ENCODE results near the gene RHOT2. TPM values are rescaled to one million over a fixed set of nuclear protein-coding genes. Genes with fewer than 3 reads are reported as not detected.

Gene RHOT2
- polyA plus RNA-seq, 1 donor (not counting 4 experiments of a cell fraction or from before 2014, with no cell fraction given): 58.7 TPM

DNA sequence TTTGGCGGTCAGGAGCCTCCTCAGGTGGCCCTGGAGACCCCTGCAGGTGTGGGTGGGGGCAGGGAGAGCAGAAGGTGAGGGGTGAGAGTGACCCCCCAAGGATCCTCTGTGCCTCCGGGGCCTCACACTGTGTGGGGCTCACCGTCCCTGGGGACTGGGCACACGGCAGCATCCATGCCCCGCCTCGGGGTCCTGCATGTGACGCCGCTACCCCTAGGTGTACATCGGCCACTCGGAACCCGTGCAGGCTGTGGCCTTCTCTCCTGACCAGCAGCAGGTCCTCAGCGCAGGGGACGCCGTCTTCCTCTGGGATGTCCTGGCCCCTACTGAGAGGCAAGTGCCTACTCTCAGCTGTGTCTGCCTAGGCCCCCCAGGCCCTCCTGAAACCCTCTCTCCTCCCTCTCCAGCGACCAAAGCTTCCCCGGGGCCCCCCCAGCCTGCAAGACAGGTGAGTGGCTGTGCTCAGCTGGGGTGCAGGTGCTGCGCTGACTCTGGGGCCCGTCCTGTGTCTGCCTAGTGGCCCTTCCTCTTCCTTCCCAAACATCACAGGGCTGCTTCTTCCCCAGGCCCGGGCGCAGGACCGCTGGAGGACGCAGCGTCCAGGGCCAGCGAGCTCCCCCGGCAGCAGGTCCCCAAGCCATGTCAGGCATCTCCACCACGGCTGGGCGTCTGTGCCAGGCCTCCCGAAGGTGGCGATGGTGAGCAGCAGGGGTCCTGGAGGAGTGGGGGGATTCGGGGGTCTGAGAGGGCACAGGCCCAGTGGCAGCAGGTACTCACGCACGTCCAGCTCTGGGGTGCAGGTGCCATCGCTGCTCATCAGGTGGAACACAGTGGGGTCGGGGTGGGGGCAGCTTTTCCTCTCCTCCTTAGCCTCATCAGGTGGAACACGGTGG, 9.0 kb upstream of the RHOT2 start:
- no peak for TF ChIP-seq EZH2 (IDR thresholded peaks at IDR 0.05; ENCODE audit: low read length)
- TF ChIP-seq, protein P1, sequence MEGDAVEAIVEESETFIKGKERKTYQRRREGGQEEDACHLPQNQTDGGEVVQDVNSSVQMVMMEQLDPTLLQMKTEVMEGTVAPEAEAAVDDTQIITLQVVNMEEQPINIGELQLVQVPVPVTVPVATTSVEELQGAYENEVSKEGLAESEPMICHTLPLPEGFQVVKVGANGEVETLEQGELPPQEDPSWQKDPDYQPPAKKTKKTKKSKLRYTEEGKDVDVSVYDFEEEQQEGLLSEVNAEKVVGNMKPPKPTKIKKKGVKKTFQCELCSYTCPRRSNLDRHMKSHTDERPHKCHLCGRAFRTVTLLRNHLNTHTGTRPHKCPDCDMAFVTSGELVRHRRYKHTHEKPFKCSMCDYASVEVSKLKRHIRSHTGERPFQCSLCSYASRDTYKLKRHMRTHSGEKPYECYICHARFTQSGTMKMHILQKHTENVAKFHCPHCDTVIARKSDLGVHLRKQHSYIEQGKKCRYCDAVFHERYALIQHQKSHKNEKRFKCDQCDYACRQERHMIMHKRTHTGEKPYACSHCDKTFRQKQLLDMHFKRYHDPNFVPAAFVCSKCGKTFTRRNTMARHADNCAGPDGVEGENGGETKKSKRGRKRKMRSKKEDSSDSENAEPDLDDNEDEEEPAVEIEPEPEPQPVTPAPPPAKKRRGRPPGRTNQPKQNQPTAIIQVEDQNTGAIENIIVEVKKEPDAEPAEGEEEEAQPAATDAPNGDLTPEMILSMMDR (optimal IDR thresholded peaks at IDR 0.05 in 1 of 3, IDR thresholded peaks at IDR 0.05 in 1 of 3, conservative IDR thresholded peaks at IDR 0.05 in 1 of 3; ENCODE audit: extremely low read depth in 1 of 3, insufficient read depth in 2 of 3, low read length in 3 of 3): peak in 2 of 3 experiments; percentile 6 to 26
- FAIRE-seq (no peak), DNase-seq (ENCODE audit: low read depth, low spot score) (no peak)
- Histone ChIP-seq H3K4me3 (ENCODE audit: control insufficient read depth in 2 of 3, extremely low read depth in 1 of 3, insufficient read depth in 2 of 3, low read depth in 1 of 3, low read length in 3 of 3) (no peak overlapping the region), H3K79me2 (ENCODE audit: control insufficient read depth, insufficient read depth, low read length) (no peaks in the 10 kb centered on the region), H4K20me1 (ENCODE audit: control insufficient read depth, extremely low read depth, insufficient read depth, low read length) (no peaks in the 10 kb centered on the region), H3K36me3 (ENCODE audit: control insufficient read depth in 2 of 2, extremely low read depth in 1 of 2, insufficient read depth in 2 of 2, low read length in 2 of 2) (no peaks in the 10 kb centered on the region), H3K9me3 (ENCODE audit: control insufficient read depth, low read depth, low read length) (no peaks in the 10 kb centered on the region), H3K4me2 (ENCODE audit: control insufficient read depth, extremely low read depth, insufficient read depth, low read depth, low read length) (no peak overlapping the region), H2AFZ (ENCODE audit: control insufficient read depth, low read length) (no peak overlapping the region), H3K4me1 (ENCODE audit: control insufficient read depth, extremely low read depth, insufficient read depth, low read length) (no peaks in the 10 kb centered on the region), H3K27ac (ENCODE audit: control insufficient read depth, insufficient read depth, low read length) (no peak overlapping the region), H3K27me3 (ENCODE audit: control insufficient read depth, extremely low read depth, insufficient read depth, low read length) (no peaks in the 10 kb centered on the region), H3K9ac (ENCODE audit: control insufficient read depth, extremely low read depth, insufficient read depth, low read length) (no peak overlapping the region), H3K9me1 (ENCODE audit: control insufficient read depth, extremely low read depth, insufficient read depth, low read length) (no peaks in the 10 kb centered on the region)
- dilution Hi-C loops (cut with MboI; ENCODE audit: extremely low pct_ligation_motif_present, low sequenced_read_pairs): no loop called here

GRCh38 chr16:659618-660017, 8.3 kb upstream of the RHOT2 start:
- dilution Hi-C loops (cut with MboI; ENCODE audit: extremely low pct_ligation_motif_present, low sequenced_read_pairs): no loop called here
- FAIRE-seq: no peak

More at GRCh38 chr16:659618-660017, 8.3 kb upstream of the RHOT2 start:
- Histone ChIP-seq H3K9ac (ENCODE audit: control insufficient read depth, extremely low read depth, insufficient read depth, low read length) (no peak overlapping the region), H3K27me3 (ENCODE audit: control insufficient read depth, extremely low read depth, insufficient read depth, low read length) (no peaks in the 10 kb centered on the region), H3K36me3 (ENCODE audit: control insufficient read depth in 2 of 2, extremely low read depth in 1 of 2, insufficient read depth in 2 of 2, low read length in 2 of 2) (no peaks in the 10 kb centered on the region), H3K4me3 (ENCODE audit: control insufficient read depth in 2 of 3, extremely low read depth in 1 of 3, insufficient read depth in 2 of 3, low read depth in 1 of 3, low read length in 3 of 3) (no peak overlapping the region), H3K9me1 (ENCODE audit: control insufficient read depth, extremely low read depth, insufficient read depth, low read length) (no peaks in the 10 kb centered on the region), H4K20me1 (ENCODE audit: control insufficient read depth, extremely low read depth, insufficient read depth, low read length) (no peaks in the 10 kb centered on the region), H3K79me2 (ENCODE audit: control insufficient read depth, insufficient read depth, low read length) (no peaks in the 10 kb centered on the region), H3K4me2 (ENCODE audit: control insufficient read depth, extremely low read depth, insufficient read depth, low read depth, low read length) (no peak overlapping the region), H3K9me3 (ENCODE audit: control insufficient read depth, low read depth, low read length) (no peaks in the 10 kb centered on the region), H3K4me1 (ENCODE audit: control insufficient read depth, extremely low read depth, insufficient read depth, low read length) (no peaks in the 10 kb centered on the region), H2AFZ (ENCODE audit: control insufficient read depth, low read length) (no peak overlapping the region), H3K27ac (ENCODE audit: control insufficient read depth, insufficient read depth, low read length) (no peak overlapping the region)
- TF ChIP-seq EZH2 (IDR thresholded peaks at IDR 0.05; ENCODE audit: low read length): no peak
- TF ChIP-seq, protein P1 (optimal IDR thresholded peaks at IDR 0.05 in 1 of 3, IDR thresholded peaks at IDR 0.05 in 1 of 3, conservative IDR thresholded peaks at IDR 0.05 in 1 of 3; ENCODE audit: extremely low read depth in 1 of 3, insufficient read depth in 2 of 3, low read length in 3 of 3): no peak
- no peak for DNase-seq (ENCODE audit: low read depth, low spot score)

Data from keratinocyte (primary cell).